Loucy (cell line): Measurements from ENCODE around the gene HDAC11.

ENCODE experiments used
- EZH2phosphoT487 ChIP-seq: fragments of 200-600 bp; IDR thresholded peaks from 2 replicates; pipeline ENCODE4 v1.6.1; 2018; ENCODE audit warnings: antibody characterized with exemption, mild to moderate bottlenecking, moderate library complexity, borderline replicate concordance
- TF ChIP-seq, protein P1 (sequence below): fragments of 200-600 bp; sonication (generic); conservative IDR thresholded peaks from 2 replicates; pipeline ENCODE4 v1.5.1; 2014; ENCODE audit warnings: mild to moderate bottlenecking, antibody characterized with exemption, low read length

DNA sequence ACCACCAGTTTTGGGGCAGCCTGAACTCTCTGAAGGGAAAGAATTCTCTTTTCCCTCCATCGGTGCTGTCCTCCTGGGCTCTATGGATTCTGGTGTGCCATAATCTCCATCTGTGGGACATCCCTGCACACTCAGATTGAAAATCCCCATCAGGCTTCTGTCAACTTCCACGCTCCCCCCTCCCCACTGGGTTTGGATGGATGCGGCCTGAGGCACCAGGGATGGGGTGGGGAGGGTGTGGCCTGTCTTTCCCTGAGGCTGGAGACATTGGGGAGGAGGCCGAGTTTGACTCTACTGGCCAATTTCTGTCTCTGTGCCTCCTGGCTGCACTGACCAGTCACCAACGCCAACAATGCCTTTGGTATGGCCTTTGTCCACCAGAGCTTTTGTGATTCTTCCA lies 52.5 kb downstream of the HDAC11 start:
- TF ChIP-seq, protein P1, sequence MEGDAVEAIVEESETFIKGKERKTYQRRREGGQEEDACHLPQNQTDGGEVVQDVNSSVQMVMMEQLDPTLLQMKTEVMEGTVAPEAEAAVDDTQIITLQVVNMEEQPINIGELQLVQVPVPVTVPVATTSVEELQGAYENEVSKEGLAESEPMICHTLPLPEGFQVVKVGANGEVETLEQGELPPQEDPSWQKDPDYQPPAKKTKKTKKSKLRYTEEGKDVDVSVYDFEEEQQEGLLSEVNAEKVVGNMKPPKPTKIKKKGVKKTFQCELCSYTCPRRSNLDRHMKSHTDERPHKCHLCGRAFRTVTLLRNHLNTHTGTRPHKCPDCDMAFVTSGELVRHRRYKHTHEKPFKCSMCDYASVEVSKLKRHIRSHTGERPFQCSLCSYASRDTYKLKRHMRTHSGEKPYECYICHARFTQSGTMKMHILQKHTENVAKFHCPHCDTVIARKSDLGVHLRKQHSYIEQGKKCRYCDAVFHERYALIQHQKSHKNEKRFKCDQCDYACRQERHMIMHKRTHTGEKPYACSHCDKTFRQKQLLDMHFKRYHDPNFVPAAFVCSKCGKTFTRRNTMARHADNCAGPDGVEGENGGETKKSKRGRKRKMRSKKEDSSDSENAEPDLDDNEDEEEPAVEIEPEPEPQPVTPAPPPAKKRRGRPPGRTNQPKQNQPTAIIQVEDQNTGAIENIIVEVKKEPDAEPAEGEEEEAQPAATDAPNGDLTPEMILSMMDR: no peak
- TF ChIP-seq EZH2phosphoT487: no peak
